ENCODE results near the gene SBK3. TPM values are rescaled to one million over a fixed set of nuclear protein-coding genes. Genes with fewer than 3 reads are reported as not detected.

Gene SBK3
- polyA plus RNA-seq, 1 donor = 0.15 TPM

DNA sequence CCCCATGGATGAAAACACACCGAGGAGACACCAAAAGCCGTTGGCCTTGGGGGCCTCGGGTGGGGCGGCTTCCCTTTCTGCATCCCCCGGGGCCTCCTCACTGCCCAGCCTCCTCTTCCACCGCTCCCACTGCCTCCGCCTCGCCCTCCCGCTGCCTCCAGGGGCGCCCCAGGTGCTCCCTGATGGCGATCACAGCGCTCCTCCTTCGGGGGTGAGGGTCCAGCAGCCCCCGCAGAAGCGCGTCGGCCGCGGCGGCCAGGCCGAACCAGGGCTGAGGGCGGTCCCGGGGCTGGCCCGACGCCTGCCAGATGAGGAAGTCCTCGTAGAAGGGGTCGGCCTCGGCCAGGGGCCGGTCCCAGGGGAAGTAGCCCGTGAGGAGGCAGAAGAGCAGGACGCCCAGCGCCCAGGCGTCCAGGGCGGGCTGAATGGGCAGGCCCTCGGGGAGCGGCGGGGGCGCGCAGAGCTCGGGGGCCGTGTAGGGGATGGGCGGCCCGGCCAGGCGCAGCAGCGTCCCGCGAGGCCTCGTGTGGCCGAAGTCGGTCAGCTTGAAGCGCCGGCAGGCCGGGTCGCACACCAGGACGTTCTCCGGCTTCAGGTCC is 15.6 kb downstream of the SBK3 start:
- WGBS (ENCODE audit: insufficient coverage, low lambda C conversion rate) = no CpG with 5 or more reads among the region's 56 CpGs
- no peak overlapping the region for H3K27ac ChIP-seq (ENCODE audit: low read length)
- no peak for DNase-seq
- H3K27me3 ChIP-seq (ENCODE audit: control insufficient read depth, insufficient read depth, low read length) = peaks cover 5% of the 10 kb centered on the region
- no peaks in the 10 kb centered on the region for H3K36me3 ChIP-seq (ENCODE audit: control insufficient read depth, insufficient read depth, low read length)
- H3K4me1 ChIP-seq (ENCODE audit: control insufficient read depth, insufficient read depth, low read length) = peaks cover 9% of the 10 kb centered on the region
- H3K9me3 ChIP-seq (ENCODE audit: control insufficient read depth, low read depth, low read length) = no peaks in the 10 kb centered on the region
- H3K4me3 ChIP-seq (ENCODE audit: low read length) = no peak overlapping the region

DNA sequence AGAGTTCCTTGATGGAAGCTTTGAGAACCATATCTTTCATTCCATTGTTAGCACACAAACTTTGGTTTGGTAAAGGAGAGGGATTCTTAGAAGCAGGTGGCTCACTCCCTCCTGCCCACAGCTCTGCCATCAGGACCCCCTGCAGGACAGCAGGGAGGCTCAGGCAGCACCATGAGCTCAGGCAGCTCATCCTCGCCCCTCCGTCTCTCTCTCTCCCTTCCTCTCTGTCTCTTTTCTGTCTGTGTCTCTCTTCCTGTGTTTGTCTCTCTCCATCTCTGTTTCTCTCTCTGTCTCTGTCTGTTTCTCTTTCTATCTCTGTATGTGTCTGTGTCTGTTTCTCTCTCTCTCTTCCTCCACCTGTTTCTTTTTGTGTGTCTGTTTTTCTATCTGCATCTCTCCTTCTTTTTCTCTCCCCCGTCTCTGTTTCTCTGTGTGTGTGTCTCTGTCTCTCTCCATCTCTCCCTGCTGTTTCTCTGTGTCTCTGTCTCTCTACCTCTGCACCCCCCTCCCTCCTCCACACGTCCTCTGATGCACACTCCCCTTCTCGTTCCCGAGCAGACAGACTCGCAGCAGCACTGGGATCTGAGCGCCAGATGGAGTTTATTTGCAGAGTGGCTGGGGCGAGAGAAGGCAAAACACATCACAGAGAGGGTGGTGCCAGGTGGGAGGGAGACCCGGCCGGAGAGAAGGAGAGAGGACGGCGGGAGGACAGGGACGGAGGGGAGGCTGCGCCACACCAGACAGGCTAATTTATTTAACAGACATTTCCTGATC is 17.1 kb downstream of the SBK3 start:
- 50% methylated on average over 3 of the region's 15 CpGs for WGBS (ENCODE audit: insufficient coverage, low lambda C conversion rate)
- no peaks in the 10 kb centered on the region for H3K36me3 ChIP-seq (ENCODE audit: control insufficient read depth, insufficient read depth, low read length)
- H3K4me1 ChIP-seq (ENCODE audit: control insufficient read depth, insufficient read depth, low read length) = peaks cover 9% of the 10 kb centered on the region
- H3K4me3 ChIP-seq (ENCODE audit: low read length) = no peak overlapping the region
- H3K27me3 ChIP-seq (ENCODE audit: control insufficient read depth, insufficient read depth, low read length) = peaks cover 5% of the 10 kb centered on the region
- DNase-seq = peak in 1 of 2 donors; percentile 30
- H3K27ac ChIP-seq (ENCODE audit: low read length) = no peak overlapping the region
- no peaks in the 10 kb centered on the region for H3K9me3 ChIP-seq (ENCODE audit: control insufficient read depth, low read depth, low read length)

GRCh38 chr19:55527197-55528029 is 17.9 kb downstream of the SBK3 start:
- H3K4me1 ChIP-seq (ENCODE audit: control insufficient read depth, insufficient read depth, low read length) = peaks cover 9% of the 10 kb centered on the region
- no peaks in the 10 kb centered on the region for H3K9me3 ChIP-seq (ENCODE audit: control insufficient read depth, low read depth, low read length)
- no peak for DNase-seq
- H3K27me3 ChIP-seq (ENCODE audit: control insufficient read depth, insufficient read depth, low read length) = peaks cover 5% of the 10 kb centered on the region
- no peak overlapping the region for H3K27ac ChIP-seq (ENCODE audit: low read length)
- no peaks in the 10 kb centered on the region for H3K36me3 ChIP-seq (ENCODE audit: control insufficient read depth, insufficient read depth, low read length)
- H3K4me3 ChIP-seq (ENCODE audit: low read length) = no peak overlapping the region
- WGBS (ENCODE audit: insufficient coverage, low lambda C conversion rate) = no CpG with 5 or more reads among the region's 22 CpGs

- WGBS (ENCODE audit: insufficient coverage, low lambda C conversion rate) = no CpG with 5 or more reads among the region's 35 CpGs
- Histone ChIP-seq H3K4me3 (ENCODE audit: low read length) (no peak overlapping the region), H3K4me1 (ENCODE audit: control insufficient read depth, insufficient read depth, low read length) (peaks cover 9% of the 10 kb centered on the region), H3K9me3 (ENCODE audit: control insufficient read depth, low read depth, low read length) (no peaks in the 10 kb centered on the region), H3K36me3 (ENCODE audit: control insufficient read depth, insufficient read depth, low read length) (no peaks in the 10 kb centered on the region), H3K27me3 (ENCODE audit: control insufficient read depth, insufficient read depth, low read length) (peaks cover 5% of the 10 kb centered on the region), H3K27ac (ENCODE audit: low read length) (no peak overlapping the region)
- peak; percentile 23 to 65 for DNase-seq
Observed at GRCh38 chr19:55526216-55527196, 18.8 kb downstream of the SBK3 start.

GRCh38 chr19:55525289-55526101 is 19.8 kb downstream of the SBK3 start:
- peaks cover 5% of the 10 kb centered on the region for H3K27me3 ChIP-seq (ENCODE audit: control insufficient read depth, insufficient read depth, low read length)
- no peak overlapping the region for H3K4me3 ChIP-seq (ENCODE audit: low read length)
- no peak for DNase-seq
- no peaks in the 10 kb centered on the region for H3K36me3 ChIP-seq (ENCODE audit: control insufficient read depth, insufficient read depth, low read length)
- peaks cover 9% of the 10 kb centered on the region for H3K4me1 ChIP-seq (ENCODE audit: control insufficient read depth, insufficient read depth, low read length)
- no peak overlapping the region for H3K27ac ChIP-seq (ENCODE audit: low read length)
- H3K9me3 ChIP-seq (ENCODE audit: control insufficient read depth, low read depth, low read length) = no peaks in the 10 kb centered on the region
- WGBS (ENCODE audit: insufficient coverage, low lambda C conversion rate) = 0% methylated on average over 1 of the region's 29 CpGs

DNA sequence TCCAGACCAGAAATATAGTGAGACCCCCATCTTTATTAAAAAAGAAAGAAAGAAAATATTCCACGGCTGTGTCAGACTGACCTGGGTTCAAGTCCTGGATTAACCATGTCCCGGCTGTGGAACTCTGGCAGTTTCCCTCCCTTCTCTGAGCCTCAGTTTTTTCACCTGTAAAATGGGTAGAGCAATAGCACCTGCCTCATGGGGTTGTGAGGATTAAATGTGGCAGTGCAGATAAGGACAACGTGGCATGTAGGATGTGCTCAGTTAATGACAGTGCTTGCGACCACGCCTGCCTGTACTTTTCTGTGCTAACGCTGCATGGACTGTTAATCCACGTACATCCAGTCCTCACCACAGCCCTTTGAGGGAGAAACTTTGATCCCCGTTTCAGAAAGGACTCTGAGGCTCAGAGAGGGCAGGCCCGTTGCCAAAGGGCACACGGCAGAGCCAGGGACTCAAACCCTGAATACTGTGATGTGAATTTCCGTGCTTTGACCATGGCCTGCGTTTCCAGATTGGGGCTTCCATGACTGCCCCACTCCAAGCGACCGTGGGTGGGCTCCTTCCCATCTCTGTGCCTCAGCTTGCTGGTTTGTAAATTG is 24.6 kb downstream of the SBK3 start:
- no peaks in the 10 kb centered on the region for H3K36me3 ChIP-seq (ENCODE audit: control insufficient read depth, insufficient read depth, low read length)
- H3K27me3 ChIP-seq (ENCODE audit: control insufficient read depth, insufficient read depth, low read length) = no peaks in the 10 kb centered on the region
- no peak overlapping the region for H3K27ac ChIP-seq (ENCODE audit: low read length)
- DNase-seq = no peak
- H3K4me3 ChIP-seq (ENCODE audit: low read length) = no peak overlapping the region
- no CpG with 5 or more reads among the region's 14 CpGs for WGBS (ENCODE audit: insufficient coverage, low lambda C conversion rate)
- no peaks in the 10 kb centered on the region for H3K9me3 ChIP-seq (ENCODE audit: control insufficient read depth, low read depth, low read length)
- H3K4me1 ChIP-seq (ENCODE audit: control insufficient read depth, insufficient read depth, low read length) = peaks cover 3% of the 10 kb centered on the region

DNA sequence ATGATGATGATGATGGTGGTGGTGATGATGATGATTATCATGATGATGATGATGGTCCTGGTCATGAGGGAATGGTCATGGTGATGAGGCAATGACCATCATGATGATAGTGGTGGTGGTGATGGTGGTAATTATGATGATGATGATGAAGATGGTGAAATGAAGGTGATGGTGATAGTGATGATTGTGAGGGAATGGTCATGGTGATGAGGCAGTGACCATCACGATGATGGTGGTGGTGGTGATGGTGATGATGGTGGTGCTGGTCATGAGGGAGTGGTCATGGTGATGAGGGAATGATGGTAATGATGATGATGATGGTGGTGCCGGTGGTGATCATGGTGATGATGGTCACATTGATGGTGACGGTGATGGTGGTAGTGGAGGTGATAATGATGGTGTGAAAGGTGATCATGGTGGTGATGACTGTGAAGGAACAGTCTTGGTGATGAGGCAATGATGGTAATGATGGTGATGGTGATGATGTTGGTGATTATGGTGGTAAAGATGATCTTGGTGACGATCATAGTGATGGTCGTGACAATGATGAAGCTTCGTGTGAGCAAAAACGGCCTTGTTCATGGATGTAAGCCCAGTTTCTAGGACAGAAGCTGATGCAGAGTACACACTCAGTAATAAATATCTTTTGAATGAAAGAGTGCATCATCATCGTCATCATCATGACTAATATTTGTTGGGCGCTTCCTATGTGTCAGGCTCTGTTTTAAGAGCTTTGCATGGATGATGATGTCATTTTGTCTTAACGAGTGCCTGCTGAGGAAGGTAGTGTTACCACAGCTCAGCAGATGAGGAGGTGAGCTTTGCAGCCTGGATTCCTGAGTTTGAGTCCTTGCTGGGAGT is 25.7 kb downstream of the SBK3 start:
- no peak overlapping the region for H3K4me3 ChIP-seq (ENCODE audit: low read length)
- H3K36me3 ChIP-seq (ENCODE audit: control insufficient read depth, insufficient read depth, low read length) = no peaks in the 10 kb centered on the region
- no peaks in the 10 kb centered on the region for H3K9me3 ChIP-seq (ENCODE audit: control insufficient read depth, low read depth, low read length)
- no CpG with 5 or more reads among the region's 10 CpGs for WGBS (ENCODE audit: insufficient coverage, low lambda C conversion rate)
- H3K27me3 ChIP-seq (ENCODE audit: control insufficient read depth, insufficient read depth, low read length) = no peaks in the 10 kb centered on the region
- DNase-seq = no peak
- H3K4me1 ChIP-seq (ENCODE audit: control insufficient read depth, insufficient read depth, low read length) = peaks cover 3% of the 10 kb centered on the region
- no peak overlapping the region for H3K27ac ChIP-seq (ENCODE audit: low read length)

DNA sequence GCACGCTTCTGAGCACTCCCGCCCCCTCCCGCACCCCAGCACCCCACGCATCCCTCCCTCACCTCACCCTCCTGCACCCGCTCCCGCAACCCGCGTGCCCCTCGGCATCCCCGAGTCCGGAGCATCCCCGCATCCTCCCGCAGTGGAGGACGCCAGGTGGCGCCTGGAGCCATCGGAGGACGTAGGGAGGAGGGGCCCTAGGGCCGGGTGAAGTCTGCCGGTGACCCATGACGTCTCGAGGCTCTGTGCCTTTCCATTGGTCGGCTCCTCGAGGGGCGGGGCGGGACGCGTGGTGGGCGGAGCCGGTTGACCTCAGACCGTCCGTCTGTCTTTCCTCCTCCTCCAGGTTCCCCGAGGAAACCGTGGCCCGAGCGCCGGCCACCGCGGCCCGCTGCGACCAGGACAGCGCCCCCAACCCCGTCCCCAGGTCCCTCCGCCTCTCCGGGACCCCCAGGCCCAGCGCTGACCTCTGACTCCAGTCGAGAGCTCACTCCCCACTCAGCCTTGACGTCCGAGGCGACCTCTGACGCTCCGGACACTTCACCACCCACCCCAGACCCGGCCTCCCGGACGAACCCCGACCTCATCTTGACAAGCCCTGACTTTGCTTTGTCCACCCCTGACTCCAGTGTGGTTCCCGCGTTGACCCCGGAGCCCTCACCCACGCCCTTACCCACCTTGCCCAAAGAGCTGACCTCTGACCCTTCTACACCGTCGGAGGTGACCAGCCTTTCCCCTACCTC is 28.3 kb downstream of the SBK3 start:
- Histone ChIP-seq H3K9me3 (ENCODE audit: control insufficient read depth, low read depth, low read length) (no peaks in the 10 kb centered on the region), H3K27ac (ENCODE audit: low read length) (no peak overlapping the region), H3K36me3 (ENCODE audit: control insufficient read depth, insufficient read depth, low read length) (no peaks in the 10 kb centered on the region), H3K4me1 (ENCODE audit: control insufficient read depth, insufficient read depth, low read length) (peaks cover 3% of the 10 kb centered on the region), H3K27me3 (ENCODE audit: control insufficient read depth, insufficient read depth, low read length) (no peaks in the 10 kb centered on the region), H3K4me3 (ENCODE audit: low read length) (peak overlapping the region; percentile 57)
- WGBS (ENCODE audit: insufficient coverage, low lambda C conversion rate) = 100% methylated on average over 1 of the region's 61 CpGs
- DNase-seq = peak; percentile 88 to 93

Data from large intestine (tissue), 3 donors.